Measurements from ENCODE around the gene SBF2. TPM values are rescaled to one million over a fixed set of nuclear protein-coding genes. Genes with fewer than 3 reads are reported as not detected.

SBF2 gene
- total and polyA plus RNA-seq, 2 of the 13 experiments (the other 11 are each of a cell fraction or from before 2014, with no cell fraction given): 24.0 to 45.8 TPM

DNA sequence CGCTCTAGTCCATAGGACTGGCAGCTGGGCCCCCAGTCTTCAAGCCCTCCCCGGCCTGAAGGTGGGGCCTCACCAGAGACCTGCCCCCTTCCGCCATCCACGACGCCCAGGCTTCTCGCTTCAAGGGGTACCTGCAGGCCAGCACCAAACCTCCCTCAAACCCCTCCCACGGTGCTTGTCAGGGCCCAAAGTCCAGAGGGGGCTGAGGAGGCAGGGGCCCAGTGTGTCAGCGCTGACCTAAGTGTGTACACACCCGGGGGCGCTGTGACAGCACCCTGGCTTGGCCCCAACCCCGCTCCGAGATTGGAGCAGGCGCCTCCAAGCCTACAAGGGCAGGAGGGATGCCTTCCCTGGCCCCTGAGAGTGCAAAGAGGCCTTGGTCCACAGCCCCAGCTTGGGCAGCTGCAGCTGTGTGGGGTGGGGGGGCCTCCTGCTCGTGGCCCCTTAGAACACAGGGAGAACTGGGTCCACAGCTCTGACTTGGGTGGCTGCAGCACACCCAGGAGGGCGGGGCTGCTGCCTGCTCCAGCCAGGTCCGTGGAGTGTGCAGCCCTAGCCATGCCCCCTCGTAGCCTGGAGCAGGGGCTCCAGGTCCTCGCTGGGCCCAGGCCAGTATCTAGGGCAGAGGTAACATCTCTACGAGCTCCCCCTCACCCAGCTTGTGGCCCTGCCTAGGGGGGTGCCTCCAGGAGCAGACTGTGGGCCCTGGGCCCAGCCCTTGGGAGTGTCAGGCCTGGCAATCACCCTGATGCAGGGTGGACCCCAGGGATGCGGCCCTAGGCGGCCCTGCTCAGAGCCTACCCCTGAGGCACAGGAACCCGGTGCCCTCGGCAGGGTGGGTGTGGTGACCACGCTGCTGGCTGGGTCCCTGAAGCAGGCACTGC is 4.9 kb downstream of the SBF2 start (continued):
- TF ChIP-seq TFAP4 (IDR thresholded peaks at IDR 0.05; ENCODE audit: borderline replicate concordance, low read depth): peak; percentile 33; the same call in 1 of the 2 replicates
- peak; percentile 41 for TF ChIP-seq KDM1A (CRISPR knock-in tag; IDR thresholded peaks at IDR 0.05)
- TF ChIP-seq, protein P1, sequence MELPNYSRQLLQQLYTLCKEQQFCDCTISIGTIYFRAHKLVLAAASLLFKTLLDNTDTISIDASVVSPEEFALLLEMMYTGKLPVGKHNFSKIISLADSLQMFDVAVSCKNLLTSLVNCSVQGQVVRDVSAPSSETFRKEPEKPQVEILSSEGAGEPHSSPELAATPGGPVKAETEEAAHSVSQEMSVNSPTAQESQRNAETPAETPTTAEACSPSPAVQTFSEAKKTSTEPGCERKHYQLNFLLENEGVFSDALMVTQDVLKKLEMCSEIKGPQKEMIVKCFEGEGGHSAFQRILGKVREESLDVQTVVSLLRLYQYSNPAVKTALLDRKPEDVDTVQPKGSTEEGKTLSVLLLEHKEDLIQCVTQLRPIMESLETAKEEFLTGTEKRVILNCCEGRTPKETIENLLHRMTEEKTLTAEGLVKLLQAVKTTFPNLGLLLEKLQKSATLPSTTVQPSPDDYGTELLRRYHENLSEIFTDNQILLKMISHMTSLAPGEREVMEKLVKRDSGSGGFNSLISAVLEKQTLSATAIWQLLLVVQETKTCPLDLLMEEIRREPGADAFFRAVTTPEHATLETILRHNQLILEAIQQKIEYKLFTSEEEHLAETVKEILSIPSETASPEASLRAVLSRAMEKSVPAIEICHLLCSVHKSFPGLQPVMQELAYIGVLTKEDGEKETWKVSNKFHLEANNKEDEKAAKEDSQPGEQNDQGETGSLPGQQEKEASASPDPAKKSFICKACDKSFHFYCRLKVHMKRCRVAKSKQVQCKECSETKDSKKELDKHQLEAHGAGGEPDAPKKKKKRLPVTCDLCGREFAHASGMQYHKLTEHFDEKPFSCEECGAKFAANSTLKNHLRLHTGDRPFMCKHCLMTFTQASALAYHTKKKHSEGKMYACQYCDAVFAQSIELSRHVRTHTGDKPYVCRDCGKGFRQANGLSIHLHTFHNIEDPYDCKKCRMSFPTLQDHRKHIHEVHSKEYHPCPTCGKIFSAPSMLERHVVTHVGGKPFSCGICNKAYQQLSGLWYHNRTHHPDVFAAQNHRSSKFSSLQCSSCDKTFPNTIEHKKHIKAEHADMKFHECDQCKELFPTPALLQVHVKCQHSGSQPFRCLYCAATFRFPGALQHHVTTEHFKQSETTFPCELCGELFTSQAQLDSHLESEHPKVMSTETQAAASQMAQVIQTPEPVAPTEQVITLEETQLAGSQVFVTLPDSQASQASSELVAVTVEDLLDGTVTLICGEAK (IDR thresholded peaks at IDR 0.05): no peak
- TF ChIP-seq, protein P1 (CRISPR knock-in tag; IDR thresholded peaks at IDR 0.05): no peak; the same call in 1 of the 2 replicates
- TF ChIP-seq ZNF816 (CRISPR knock-in tag; IDR thresholded peaks at IDR 0.05; ENCODE audit: borderline replicate concordance): no peak; the same call in 1 of the 2 replicates
- no peak for TF ChIP-seq ZNF83 (CRISPR knock-in tag; IDR thresholded peaks at IDR 0.05; ENCODE audit: borderline replicate concordance)
- peak; percentile 82; the same call in 1 of the 2 replicates for TF ChIP-seq NCOR1 (IDR thresholded peaks at IDR 0.05; ENCODE audit: borderline replicate concordance, low read length)
- TF ChIP-seq TBL1XR1 (IDR thresholded peaks at IDR 0.05; ENCODE audit: borderline replicate concordance, low read length, partially characterized antibody): peak; percentile 13
- no peak for TF ChIP-seq ZNF768 (CRISPR knock-in tag; IDR thresholded peaks at IDR 0.05)
- no peak; the same call in 1 of the 2 replicates for TF ChIP-seq HCFC1 (IDR thresholded peaks at IDR 0.05; ENCODE audit: low read depth, low read length)
- TF ChIP-seq ZNF460 (CRISPR knock-in tag; IDR thresholded peaks at IDR 0.05; ENCODE audit: borderline replicate concordance): no peak; the same call in 1 of the 2 replicates
- no peak for TF ChIP-seq CENPBD1 (CRISPR knock-in tag; IDR thresholded peaks at IDR 0.05; ENCODE audit: borderline replicate concordance, low read depth)
- TF ChIP-seq PTBP1 (IDR thresholded peaks at IDR 0.05; ENCODE audit: low read depth, low read length, poor library complexity, severe bottlenecking): peak; percentile 77
- TF ChIP-seq, protein P2, sequence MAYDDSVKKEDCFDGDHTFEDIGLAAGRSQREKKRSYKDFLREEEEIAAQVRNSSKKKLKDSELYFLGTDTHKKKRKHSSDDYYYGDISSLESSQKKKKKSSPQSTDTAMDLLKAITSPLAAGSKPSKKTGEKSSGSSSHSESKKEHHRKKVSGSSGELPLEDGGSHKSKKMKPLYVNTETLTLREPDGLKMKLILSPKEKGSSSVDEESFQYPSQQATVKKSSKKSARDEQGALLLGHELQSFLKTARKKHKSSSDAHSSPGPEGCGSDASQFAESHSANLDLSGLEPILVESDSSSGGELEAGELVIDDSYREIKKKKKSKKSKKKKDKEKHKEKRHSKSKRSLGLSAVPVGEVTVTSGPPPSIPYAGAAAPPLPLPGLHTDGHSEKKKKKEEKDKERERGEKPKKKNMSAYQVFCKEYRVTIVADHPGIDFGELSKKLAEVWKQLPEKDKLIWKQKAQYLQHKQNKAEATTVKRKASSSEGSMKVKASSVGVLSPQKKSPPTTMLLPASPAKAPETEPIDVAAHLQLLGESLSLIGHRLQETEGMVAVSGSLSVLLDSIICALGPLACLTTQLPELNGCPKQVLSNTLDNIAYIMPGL (CRISPR knock-in tag; IDR thresholded peaks at IDR 0.05; ENCODE audit: borderline replicate concordance in 1 of 2, low read depth in 1 of 2): peak; percentile 84 to 90; a peak in 3 of 4 replicates
- TF ChIP-seq CAMTA2 (CRISPR knock-in tag; IDR thresholded peaks at IDR 0.05; ENCODE audit: borderline replicate concordance): peak; percentile 66; the same call in 1 of the 2 replicates
- no peak for TF ChIP-seq KLF11 (CRISPR knock-in tag; IDR thresholded peaks at IDR 0.05)
